ENCODE measurements around the gene BTN3A1.

- TF ChIP-seq CTCF (conservative IDR thresholded peaks at IDR 0.05 in 1 of 2, IDR thresholded peaks at IDR 0.05 in 1 of 2; ENCODE audit: low read depth in 1 of 2, low read length in 2 of 2), result no peak
- TF ChIP-seq EZH2 (IDR thresholded peaks at IDR 0.05; ENCODE audit: low read length, missing control alignments), result no peak
Observed at GRCh38 chr6:26428206-26428605, 26.1 kb downstream of the BTN3A1 start.

All from fibroblast of lung (primary cell).